Thyroid gland (tissue), 4 donors: ENCODE measurements around the gene FASTKD3.

Experiments
- CTCF ChIP-seq, 6 experiments: fragments of 200-600 bp in 3 of 6; fragments of 450-650 bp in 3 of 6; sonication (generic) in 3 of 6; IDR thresholded peaks; one replicate each; pipeline ENCODE4 v1.5.1; 2016 to 2019; ENCODE audit warnings: antibody characterized with exemption in 6 of 6, mild to moderate bottlenecking in 2 of 6, inconsistent platforms in 1 of 6, moderate library complexity in 1 of 6
- POLR2A ChIP-seq, 2 donors: fragments of 450-650 bp; IDR thresholded peaks; one replicate each; pipeline ENCODE4 v1.6.1; 2017; ENCODE audit warnings: antibody characterized with exemption in 2 of 2, mild to moderate bottlenecking in 2 of 2, moderate library complexity in 1 of 2

DNA sequence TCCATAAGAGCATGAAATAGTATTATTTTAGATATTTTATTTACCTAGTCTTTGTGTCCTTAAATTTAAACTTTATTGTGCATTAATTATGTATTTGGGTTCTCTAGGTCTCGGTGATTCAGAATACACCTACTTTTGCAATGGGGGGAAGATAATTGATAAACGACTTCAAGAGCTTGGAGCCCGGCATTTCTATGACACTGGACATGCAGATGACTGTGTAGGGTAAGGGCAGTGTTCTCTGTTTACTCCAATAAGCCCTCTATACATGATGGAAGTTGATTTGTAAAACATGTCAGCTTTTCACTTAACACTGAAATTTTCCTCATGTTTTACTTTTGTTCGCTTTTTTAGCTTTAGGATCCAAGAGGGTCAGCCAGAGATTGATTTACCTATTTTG, 6.3 kb upstream of the FASTKD3 start:
- TF ChIP-seq CTCF (IDR thresholded peaks at IDR 0.05): no peak
- no peak for TF ChIP-seq POLR2A (IDR thresholded peaks at IDR 0.05)
